GM21447 (cell line): ENCODE data around the gene CALCOCO1.
"Not testable (repeated sequence)": the region's sequence is repeated elsewhere in the genome, so short reads cannot be mapped to it uniquely, and the experiment has no call there.

Experiments used
- ATAC-seq: cut with Tn5 transposase; IDR thresholded peaks from one replicate; pipeline ENCODE4 v1.9.1; 2021; ENCODE audit not compliant: unreplicated experiment

The CALCOCO1 gene

GRCh38 chr12:53735556-53735955 lies 8.3 kb upstream of the CALCOCO1 start:
- ATAC-seq, result no peak

DNA sequence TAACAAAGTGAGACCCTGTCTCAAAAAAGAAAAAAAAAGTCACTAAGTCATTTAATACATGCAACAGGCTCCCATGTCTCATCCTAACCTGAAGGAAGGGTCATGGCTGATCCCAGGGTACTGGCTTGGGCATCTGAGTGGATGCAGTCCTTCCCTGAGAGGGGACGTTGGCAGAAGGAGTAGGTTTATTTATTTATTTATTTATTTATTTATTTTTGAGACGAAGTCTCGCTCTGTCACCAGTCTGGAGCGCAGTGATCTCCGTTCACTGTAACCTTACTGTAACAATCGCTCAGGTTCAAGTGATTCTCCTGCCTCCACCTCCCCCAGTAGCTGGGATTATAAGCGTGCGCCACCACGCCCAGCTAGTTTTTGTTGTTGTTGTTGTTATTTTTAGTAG lies 7.2 kb upstream of the CALCOCO1 start:
- no peak for ATAC-seq

DNA sequence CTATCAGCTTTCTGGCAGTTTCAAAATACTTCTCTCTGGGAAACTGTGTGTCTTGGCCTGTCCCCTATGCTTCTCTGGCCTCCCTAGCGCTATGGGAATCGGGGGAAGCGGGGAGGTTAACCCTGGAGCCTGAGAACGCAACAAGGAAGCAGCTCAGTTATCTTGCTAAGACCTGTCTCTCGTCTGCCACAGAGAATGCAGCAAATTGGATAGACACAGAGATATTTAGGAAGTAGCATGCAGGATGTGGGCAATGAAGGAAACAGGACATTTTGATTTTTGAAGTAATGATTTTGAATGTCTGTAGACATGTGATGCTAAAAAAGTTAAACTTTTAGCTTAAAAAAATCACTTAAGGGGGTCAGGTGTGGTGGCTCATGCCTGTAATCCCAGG lies 6.6 kb upstream of the CALCOCO1 start:
- ATAC-seq, result no peak

DNA sequence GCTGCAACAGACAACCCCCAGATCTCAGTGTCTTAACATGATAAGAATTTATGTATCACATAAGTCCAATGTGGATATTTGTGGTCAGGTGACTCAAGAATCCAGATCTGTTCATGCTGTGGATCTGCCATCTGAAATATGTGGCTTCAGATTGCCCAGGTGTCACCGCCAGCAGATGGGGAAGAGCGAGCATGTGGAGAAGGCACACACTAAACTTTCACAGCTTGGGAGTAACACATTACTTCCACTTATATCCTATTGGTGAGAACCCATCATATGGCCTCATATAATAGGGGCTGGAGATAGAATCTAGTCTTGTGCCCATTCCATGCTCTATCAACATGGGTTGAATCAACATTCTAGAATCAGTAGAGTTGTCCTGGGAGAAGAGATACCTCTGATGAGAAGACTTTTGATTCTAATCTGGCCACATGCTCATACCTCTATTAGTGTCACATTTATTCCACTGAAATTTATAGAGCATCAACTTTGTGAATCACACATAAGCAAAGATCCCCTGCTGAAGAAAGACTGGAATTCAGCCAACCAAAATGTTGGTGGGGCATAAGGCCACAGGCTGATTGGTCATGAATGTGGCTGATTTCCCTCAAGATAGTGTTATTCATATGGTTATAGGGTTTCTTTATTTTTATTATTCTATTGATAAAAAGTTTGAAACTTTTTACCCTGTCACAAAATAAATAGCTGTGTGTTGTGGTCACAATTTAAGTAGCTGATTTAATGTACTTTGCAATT lies 6.0 kb upstream of the CALCOCO1 start:
- ATAC-seq, result no peak

DNA sequence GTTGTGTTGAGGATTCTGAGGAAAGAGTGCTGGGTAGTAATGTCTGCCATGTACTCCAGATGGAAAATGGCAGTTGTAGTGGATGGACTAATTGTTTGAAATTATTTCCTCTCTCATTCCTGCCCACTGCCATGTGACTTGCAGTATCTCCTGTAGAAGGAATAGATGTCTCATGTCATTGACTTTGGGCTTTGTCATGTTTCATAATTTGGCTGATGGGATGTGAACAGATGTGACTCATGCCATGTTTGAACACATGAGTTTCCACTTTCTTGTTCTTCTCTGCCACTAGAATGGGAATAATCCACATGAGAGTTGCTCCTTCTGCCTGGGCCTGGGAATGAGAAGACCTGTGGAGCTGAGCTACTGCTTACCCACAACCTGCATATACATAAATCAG lies 2.4 kb upstream of the CALCOCO1 start:
- ATAC-seq, result no peak

DNA sequence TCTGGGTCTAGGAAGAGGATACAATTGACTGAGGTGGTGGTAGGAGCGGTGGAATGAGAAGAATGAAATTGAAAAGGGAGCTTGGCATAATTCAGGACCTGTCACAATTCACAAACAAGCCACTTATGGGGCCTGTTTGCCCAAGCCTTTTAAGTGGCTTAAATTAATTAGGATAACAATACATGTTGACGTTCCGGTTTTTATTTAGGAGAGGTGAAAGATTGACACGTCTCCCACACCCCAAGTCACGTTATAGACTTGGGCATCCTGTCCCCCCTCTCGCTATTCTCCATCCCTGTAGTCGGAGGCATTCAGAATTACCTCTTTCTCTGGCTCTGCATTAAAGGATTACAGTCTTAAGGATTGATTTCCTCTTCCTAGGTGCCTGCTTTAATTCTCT lies 954 bp upstream of the CALCOCO1 start:
- ATAC-seq, result no peak

DNA sequence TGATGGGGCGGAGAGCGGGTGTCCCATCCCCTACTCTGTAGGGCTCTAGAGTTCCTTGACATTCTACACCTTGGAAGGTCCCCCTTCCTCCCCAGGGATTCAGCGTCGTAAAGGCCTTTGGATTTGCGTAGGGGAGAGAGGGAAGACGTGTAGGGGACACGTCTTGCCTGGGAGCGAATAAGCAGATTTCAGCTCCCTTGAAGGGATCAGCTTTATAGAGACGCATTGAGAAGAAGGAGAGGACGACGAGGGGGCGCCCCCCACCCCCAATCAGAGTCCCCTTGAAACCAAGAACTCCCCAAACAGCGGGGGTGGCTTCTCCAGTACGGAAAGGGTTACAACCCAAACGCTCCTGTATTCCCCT lies 324 bp downstream of the CALCOCO1 start:
- ATAC-seq, result no peak

GRCh38 chr12:53726341-53726740 lies 911 bp downstream of the CALCOCO1 start:
- ATAC-seq, result no peak

GRCh38 chr12:53725824-53726223 lies 1.4 kb downstream of the CALCOCO1 start:
- ATAC-seq, result no peak

DNA sequence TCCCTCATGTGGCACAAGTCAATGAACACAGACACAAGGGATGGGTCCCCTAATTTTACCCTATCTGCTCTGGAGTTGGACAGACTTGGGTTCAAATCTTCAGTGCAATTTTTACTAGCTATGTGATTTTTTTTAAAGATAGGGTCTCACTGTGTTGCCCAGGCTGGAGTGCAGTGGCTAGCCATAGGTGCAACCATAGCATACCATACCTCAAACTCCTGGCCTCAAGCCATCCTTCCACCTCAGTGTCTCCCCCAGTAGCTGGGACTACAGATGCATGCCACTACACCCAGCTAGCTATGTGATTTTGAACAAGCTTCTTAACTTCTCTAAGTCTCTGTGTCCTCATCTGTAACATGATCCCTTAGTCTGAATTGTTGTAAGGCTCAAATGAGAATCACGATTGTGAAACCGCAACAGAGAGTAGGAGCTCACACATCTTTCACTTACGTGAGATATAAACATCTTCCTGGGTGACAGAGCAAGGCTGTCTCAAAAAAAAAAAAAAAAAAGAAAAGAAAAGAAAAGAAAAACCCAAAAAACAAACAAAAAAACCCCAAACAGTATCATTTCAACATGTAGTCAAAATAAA lies 4.7 kb downstream of the CALCOCO1 start:
- no peak for ATAC-seq

DNA sequence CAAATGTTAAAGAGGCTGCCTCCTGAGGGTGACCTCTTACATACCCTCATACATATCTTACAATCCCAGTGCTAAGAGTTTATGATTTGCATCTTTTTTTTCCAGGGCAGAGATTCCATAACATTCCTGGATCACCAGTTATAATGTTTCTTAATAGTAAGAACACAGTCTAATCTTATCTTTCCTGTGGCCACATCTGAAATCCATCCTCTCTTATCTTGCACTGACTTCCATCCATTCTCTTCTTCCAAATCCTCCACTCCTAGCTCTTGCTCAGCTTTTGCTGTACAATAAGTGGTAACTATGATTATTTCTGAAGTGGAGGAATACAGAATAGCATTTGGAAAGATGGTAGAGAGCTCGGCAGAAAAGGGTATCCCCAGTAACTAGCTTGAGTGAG lies 6.3 kb downstream of the CALCOCO1 start:
- no peak for ATAC-seq

- ATAC-seq, result no peak
Measured at GRCh38 chr12:53719649-53720048, 7.6 kb downstream of the CALCOCO1 start.

GRCh38 chr12:53718567-53718966 lies 8.7 kb downstream of the CALCOCO1 start:
- ATAC-seq, result not testable (repeated sequence)

GRCh38 chr12:53717319-53717718 lies 9.9 kb downstream of the CALCOCO1 start:
- no peak for ATAC-seq

DNA sequence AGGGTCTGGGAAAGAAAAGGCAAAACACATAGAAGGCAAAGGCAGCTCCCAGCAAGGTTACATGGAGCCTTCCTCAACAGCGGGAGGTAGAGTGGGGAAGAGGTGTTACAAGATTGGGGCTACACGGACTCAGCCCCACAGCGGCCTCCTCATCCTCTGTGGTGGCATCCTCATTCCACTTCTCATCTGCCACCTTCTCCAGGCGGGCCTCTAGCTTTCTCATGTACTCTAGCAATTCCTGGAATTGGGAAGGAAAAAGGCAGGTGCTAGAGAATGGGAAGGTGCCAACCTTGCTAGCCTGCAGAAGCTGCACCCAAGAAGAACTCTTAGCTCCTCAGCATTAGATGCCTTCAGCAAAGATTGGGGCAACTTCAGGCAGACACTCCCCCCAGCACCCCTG lies 13.2 kb downstream of the CALCOCO1 start:
- no peak for ATAC-seq

DNA sequence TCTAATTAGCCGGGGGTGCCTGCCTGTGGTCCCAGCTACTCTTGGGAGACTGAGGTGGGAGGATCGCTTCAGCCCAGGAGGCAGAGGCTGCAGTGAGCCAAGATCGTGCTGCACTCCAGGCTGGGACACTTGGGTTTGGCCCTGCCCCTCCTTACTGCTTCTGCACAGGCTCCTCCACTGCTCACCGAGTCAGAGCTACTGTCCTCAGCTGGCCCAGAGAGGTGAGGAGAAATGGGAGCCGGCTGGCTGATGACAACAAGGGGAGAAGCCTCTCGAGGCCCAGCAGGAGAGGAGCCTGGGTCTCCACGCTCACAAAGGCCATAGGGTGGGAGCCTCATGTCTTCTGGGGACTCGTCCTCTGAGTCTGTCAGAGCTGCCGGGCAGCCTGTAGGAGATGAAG lies 13.7 kb downstream of the CALCOCO1 start:
- no peak for ATAC-seq

DNA sequence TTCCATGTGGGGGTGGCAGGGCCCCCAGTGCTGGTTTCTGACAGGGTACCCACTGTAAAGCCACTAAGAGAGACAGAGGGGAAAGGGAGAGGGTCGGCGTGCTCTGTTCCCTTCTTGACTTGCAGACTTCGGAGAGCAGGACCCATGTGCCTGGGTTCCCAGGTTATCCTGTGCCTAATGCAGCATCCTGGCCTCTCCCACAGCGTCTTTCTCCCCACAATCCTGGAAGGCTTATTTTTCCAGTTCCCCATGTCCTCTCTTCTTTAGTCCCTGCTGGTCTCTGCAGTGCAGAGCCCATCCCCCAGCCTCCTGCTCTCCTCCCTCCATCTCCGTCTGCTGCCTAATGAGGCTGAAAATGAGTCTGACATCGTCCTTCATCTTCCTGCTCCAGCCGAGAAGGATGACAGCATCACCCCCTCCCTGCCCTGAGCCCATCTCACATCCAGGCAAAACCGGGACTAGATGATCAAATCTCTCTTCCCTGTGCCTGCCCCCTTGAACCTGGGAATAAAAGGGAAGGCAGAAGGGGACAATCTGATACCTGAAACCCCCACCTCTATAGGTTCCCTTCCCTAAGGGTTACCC lies 15.1 kb downstream of the CALCOCO1 start:
- no peak for ATAC-seq

- no peak for ATAC-seq
Measured at GRCh38 chr12:53710091-53710490, 17.2 kb downstream of the CALCOCO1 start.

GRCh38 chr12:53709671-53710070 lies 17.6 kb downstream of the CALCOCO1 start:
- no peak for ATAC-seq

GRCh38 chr12:53706080-53706479 lies 21.2 kb downstream of the CALCOCO1 start:
- ATAC-seq, result no peak

GRCh38 chr12:53703756-53704155 lies 23.5 kb downstream of the CALCOCO1 start:
- ATAC-seq, result no peak

- ATAC-seq, result no peak
Measured at GRCh38 chr12:53701518-53702264, 25.6 kb downstream of the CALCOCO1 start.
